Measurements from ENCODE around the gene TBL1XR1.

DNA sequence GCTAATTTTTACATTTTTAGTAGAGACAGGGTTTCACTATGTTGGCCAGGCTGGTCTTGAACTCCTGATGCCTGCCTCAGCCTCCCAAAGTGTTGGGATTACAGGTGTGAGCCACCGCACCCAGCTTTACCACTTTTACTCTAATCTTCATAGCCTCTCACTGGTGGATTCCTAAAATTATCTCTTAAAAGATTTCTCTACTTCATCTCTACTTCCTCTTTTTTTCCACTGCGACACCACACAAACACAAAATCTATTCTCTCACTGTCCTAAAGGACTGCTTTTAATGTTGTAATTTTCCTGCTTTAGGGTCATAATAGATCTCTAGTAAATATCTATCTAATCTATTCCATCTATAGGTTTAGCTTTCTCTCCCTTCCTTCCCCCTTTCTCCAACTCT, 34.0 kb upstream of the TBL1XR1 start:
- TF ChIP-seq, protein P1, sequence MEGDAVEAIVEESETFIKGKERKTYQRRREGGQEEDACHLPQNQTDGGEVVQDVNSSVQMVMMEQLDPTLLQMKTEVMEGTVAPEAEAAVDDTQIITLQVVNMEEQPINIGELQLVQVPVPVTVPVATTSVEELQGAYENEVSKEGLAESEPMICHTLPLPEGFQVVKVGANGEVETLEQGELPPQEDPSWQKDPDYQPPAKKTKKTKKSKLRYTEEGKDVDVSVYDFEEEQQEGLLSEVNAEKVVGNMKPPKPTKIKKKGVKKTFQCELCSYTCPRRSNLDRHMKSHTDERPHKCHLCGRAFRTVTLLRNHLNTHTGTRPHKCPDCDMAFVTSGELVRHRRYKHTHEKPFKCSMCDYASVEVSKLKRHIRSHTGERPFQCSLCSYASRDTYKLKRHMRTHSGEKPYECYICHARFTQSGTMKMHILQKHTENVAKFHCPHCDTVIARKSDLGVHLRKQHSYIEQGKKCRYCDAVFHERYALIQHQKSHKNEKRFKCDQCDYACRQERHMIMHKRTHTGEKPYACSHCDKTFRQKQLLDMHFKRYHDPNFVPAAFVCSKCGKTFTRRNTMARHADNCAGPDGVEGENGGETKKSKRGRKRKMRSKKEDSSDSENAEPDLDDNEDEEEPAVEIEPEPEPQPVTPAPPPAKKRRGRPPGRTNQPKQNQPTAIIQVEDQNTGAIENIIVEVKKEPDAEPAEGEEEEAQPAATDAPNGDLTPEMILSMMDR (conservative IDR thresholded peaks at IDR 0.05; ENCODE audit: low read depth, low read length), result no peak
- no peak for TF ChIP-seq POLR2A (IDR thresholded peaks at IDR 0.05; ENCODE audit: low read depth, low read length)
- no peak for TF ChIP-seq SMC3 (IDR thresholded peaks at IDR 0.05; ENCODE audit: low read depth, low read length)
- no peak for TF ChIP-seq RAD21 (IDR thresholded peaks at IDR 0.05; ENCODE audit: low read length)
- no peak for TF ChIP-seq MAFK (IDR thresholded peaks at IDR 0.05; ENCODE audit: low read depth, low read length)
- TF ChIP-seq RFX5 (IDR thresholded peaks at IDR 0.05; ENCODE audit: low read depth, low read length), result no peak
- TF ChIP-seq, protein P2, sequence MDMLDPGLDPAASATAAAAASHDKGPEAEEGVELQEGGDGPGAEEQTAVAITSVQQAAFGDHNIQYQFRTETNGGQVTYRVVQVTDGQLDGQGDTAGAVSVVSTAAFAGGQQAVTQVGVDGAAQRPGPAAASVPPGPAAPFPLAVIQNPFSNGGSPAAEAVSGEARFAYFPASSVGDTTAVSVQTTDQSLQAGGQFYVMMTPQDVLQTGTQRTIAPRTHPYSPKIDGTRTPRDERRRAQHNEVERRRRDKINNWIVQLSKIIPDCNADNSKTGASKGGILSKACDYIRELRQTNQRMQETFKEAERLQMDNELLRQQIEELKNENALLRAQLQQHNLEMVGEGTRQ (IDR thresholded peaks at IDR 0.05; ENCODE audit: low read depth, low read length), result no peak
- no peak for TF ChIP-seq MXI1 (IDR thresholded peaks at IDR 0.05; ENCODE audit: borderline replicate concordance, low read depth, low read length)
- TF ChIP-seq CEBPB (IDR thresholded peaks at IDR 0.05; ENCODE audit: low read depth, low read length), result no peak
- no peak for TF ChIP-seq CHD1 (IDR thresholded peaks at IDR 0.05; ENCODE audit: low read depth, low read length)

All from IMR-90 (cell line).